Thyroid gland (tissue), 4 donors: Measurements from ENCODE around the gene INSC. TPM values are rescaled to one million over a fixed set of nuclear protein-coding genes. Genes with fewer than 3 reads are reported as not detected.

Source experiments
- DNase-seq, 2 donors: peaks; one replicate each; pipeline ENCODE4 v3.0.0-alpha.2; 2019
- H3K27ac ChIP-seq, 3 donors: fragments of 200-600 bp; sonication (generic); 1 replicate in 2 of 3; 2 replicates in 1 of 3; pipeline ENCODE4 v1.5.1; 2016 to 2019; ENCODE audit warnings: mild to moderate bottlenecking in 1 of 3, moderate library complexity in 1 of 3
- H3K27me3 ChIP-seq: fragments of 200-600 bp; sonication (generic); one replicate; pipeline ENCODE4 v1.5.1; 2019
- H3K36me3 ChIP-seq, 2 donors: fragments of 200-600 bp; sonication (generic); one replicate each; pipeline ENCODE4 v1.5.1; 2016 to 2019
- H3K4me1 ChIP-seq, 2 donors: fragments of 200-600 bp; sonication (generic); one replicate each; pipeline ENCODE4 v1.5.1; 2017 to 2019
- H3K4me3 ChIP-seq, 3 donors: fragments of 200-600 bp; sonication (generic); replicated peaks in 1 of 3; 1 replicate in 2 of 3; 2 replicates in 1 of 3; pipeline ENCODE4 v1.5.1; 2016; ENCODE audit warnings: mild to moderate bottlenecking in 1 of 3
- H3K9me3 ChIP-seq: fragments of 200-600 bp; sonication (generic); one replicate; pipeline ENCODE4 v1.5.1; 2017
- CTCF ChIP-seq, 6 experiments: fragments of 200-600 bp in 3 of 6; fragments of 450-650 bp in 3 of 6; sonication (generic) in 3 of 6; IDR thresholded peaks; one replicate each; pipeline ENCODE4 v1.5.1; 2016 to 2019; ENCODE audit warnings: antibody characterized with exemption in 6 of 6, mild to moderate bottlenecking in 2 of 6, inconsistent platforms in 1 of 6, moderate library complexity in 1 of 6
- POLR2A ChIP-seq, 2 donors: fragments of 450-650 bp; IDR thresholded peaks; one replicate each; pipeline ENCODE4 v1.6.1; 2017; ENCODE audit warnings: antibody characterized with exemption in 2 of 2, mild to moderate bottlenecking in 2 of 2, moderate library complexity in 1 of 2
- WGBS, 2 donors: methylation state at CpG; one replicate each; pipeline ENCODE4 v1.1.5; 2017; 5-methylcytosine and 5-hydroxymethylcytosine counted together
- intact Hi-C: fragments of 100-400 bp; cut with DNase I; formaldehyde crosslinking; loops from one replicate; pipeline ENCODE4 v1.15.1; 2023
- total RNA-seq, 4 donors: library from RNA; depleted of rRNA; stranded (reverse); fragments of >200 nt; gene quantifications; one replicate each; pipeline ENCODE4 v1.2.3, GENCODE V29; 2016

Gene INSC
- total RNA-seq, 4 donors from 2014 or later, result 0.38 to 1.2 (median 0.54) TPM; not detected in 1

GRCh38 chr11:15158351-15159015 lies 43.8 kb downstream of the INSC start:
- no peaks in the 10 kb centered on the region for H3K27me3 ChIP-seq
- no peaks in the 10 kb centered on the region for H3K4me1 ChIP-seq
- 71 to 82% methylated on average over 3 of the region's 3 CpGs for WGBS, 2 donors
- no peaks in the 10 kb centered on the region for H3K9me3 ChIP-seq
- TF ChIP-seq CTCF (IDR thresholded peaks at IDR 0.05) (no peak), POLR2A (IDR thresholded peaks at IDR 0.05) (no peak)
- H3K36me3 ChIP-seq, result no peaks in the 10 kb centered on the region
- H3K4me3 ChIP-seq, result no peak overlapping the region
- no peak for DNase-seq
- intact Hi-C loops, result no loop called here
- no peak overlapping the region for H3K27ac ChIP-seq

- 45 to 52% methylated on average over 2 of the region's 2 CpGs for WGBS, 2 donors
- Histone ChIP-seq H3K4me1 (no peaks in the 10 kb centered on the region), H3K27me3 (no peaks in the 10 kb centered on the region), H3K27ac (no peak overlapping the region), H3K4me3 (no peak overlapping the region), H3K36me3 (no peaks in the 10 kb centered on the region), H3K9me3 (no peaks in the 10 kb centered on the region)
- no peak for DNase-seq
- TF ChIP-seq CTCF (IDR thresholded peaks at IDR 0.05), result peak in 2 of 6 experiments; percentile 22 to 31
- no peak for TF ChIP-seq POLR2A (IDR thresholded peaks at IDR 0.05)
- intact Hi-C loops, result no loop called here
Observed at GRCh38 chr11:15159085-15159484, 44.4 kb downstream of the INSC start.

GRCh38 chr11:15161790-15162189 lies 47.1 kb downstream of the INSC start:
- intact Hi-C loops, result no loop called here
- H3K27me3 ChIP-seq, result no peaks in the 10 kb centered on the region
- H3K27ac ChIP-seq, result no peak overlapping the region
- DNase-seq, result no peak
- TF ChIP-seq CTCF (IDR thresholded peaks at IDR 0.05) (no peak), POLR2A (IDR thresholded peaks at IDR 0.05) (no peak)
- no peaks in the 10 kb centered on the region for H3K4me1 ChIP-seq
- no peak overlapping the region for H3K4me3 ChIP-seq
- 79 to 89% methylated on average over 1 of the region's 1 CpG for WGBS, 2 donors
- H3K36me3 ChIP-seq, result no peaks in the 10 kb centered on the region
- H3K9me3 ChIP-seq, result no peaks in the 10 kb centered on the region

- H3K9me3 ChIP-seq, result no peaks in the 10 kb centered on the region
- intact Hi-C loops, result no loop called here
- TF ChIP-seq CTCF (IDR thresholded peaks at IDR 0.05) (no peak), POLR2A (IDR thresholded peaks at IDR 0.05) (no peak)
- no peak overlapping the region for H3K27ac ChIP-seq
- no peaks in the 10 kb centered on the region for H3K36me3 ChIP-seq
- no peak overlapping the region for H3K4me3 ChIP-seq
- H3K27me3 ChIP-seq, result no peaks in the 10 kb centered on the region
- H3K4me1 ChIP-seq, result no peaks in the 10 kb centered on the region
- DNase-seq, result no peak
Observed at GRCh38 chr11:15163136-15163535, 48.4 kb downstream of the INSC start.

- intact Hi-C loops, result no loop called here
- no peak for TF ChIP-seq CTCF (IDR thresholded peaks at IDR 0.05)
- H3K27ac ChIP-seq, result no peak overlapping the region
Observed at GRCh38 chr11:15166204-15166603, 51.5 kb downstream of the INSC start.

More at GRCh38 chr11:15166204-15166603, 51.5 kb downstream of the INSC start:
- no peak for DNase-seq
- Histone ChIP-seq H3K9me3 (no peaks in the 10 kb centered on the region), H3K4me3 (no peak overlapping the region), H3K36me3 (no peaks in the 10 kb centered on the region), H3K27me3 (no peaks in the 10 kb centered on the region), H3K4me1 (no peaks in the 10 kb centered on the region)
